Loucy (cell line): Measurements from ENCODE around the gene AKAP5.

Experiments
- EZH2phosphoT487 ChIP-seq: fragments of 200-600 bp; IDR thresholded peaks from 2 replicates; pipeline ENCODE4 v1.6.1; 2018; ENCODE audit warnings: antibody characterized with exemption, mild to moderate bottlenecking, moderate library complexity, borderline replicate concordance
- TF ChIP-seq, protein P1 (sequence below): fragments of 200-600 bp; sonication (generic); conservative IDR thresholded peaks from 2 replicates; pipeline ENCODE4 v1.5.1; 2014; ENCODE audit warnings: mild to moderate bottlenecking, antibody characterized with exemption, low read length

DNA sequence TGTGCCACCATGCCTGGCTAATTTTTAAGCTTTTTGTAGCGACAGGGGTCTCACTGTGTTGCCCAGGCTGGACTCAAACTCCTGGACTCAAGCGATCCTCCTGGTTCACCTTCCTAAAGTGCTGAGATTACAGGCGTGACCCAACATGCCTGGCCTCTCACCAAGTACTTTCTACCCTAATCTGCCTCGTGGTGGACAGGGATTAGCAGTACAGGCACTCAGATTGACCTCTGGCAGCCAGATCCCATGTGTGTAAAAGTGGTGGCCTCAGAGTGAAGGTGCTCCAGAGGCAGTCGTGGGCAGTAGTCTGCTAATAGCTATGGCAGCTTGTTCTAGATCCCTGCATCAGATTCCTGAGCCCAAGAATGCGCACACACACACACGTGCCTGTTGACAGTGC, 46.3 kb upstream of the AKAP5 start:
- TF ChIP-seq, protein P1, sequence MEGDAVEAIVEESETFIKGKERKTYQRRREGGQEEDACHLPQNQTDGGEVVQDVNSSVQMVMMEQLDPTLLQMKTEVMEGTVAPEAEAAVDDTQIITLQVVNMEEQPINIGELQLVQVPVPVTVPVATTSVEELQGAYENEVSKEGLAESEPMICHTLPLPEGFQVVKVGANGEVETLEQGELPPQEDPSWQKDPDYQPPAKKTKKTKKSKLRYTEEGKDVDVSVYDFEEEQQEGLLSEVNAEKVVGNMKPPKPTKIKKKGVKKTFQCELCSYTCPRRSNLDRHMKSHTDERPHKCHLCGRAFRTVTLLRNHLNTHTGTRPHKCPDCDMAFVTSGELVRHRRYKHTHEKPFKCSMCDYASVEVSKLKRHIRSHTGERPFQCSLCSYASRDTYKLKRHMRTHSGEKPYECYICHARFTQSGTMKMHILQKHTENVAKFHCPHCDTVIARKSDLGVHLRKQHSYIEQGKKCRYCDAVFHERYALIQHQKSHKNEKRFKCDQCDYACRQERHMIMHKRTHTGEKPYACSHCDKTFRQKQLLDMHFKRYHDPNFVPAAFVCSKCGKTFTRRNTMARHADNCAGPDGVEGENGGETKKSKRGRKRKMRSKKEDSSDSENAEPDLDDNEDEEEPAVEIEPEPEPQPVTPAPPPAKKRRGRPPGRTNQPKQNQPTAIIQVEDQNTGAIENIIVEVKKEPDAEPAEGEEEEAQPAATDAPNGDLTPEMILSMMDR: no peak
- TF ChIP-seq EZH2phosphoT487: no peak
